H1 (cell line): ENCODE results near the gene CNDP2. TPM values are rescaled to one million over a fixed set of nuclear protein-coding genes. Genes with fewer than 3 reads are reported as not detected.

Source experiments
- KDM4A ChIP-seq: IDR thresholded peaks from one replicate; pipeline ENCODE4 v1.7.1; 2012; ENCODE audit warnings: low read depth, mild to moderate bottlenecking, moderate library complexity, low read length, inconsistent platforms; ENCODE audit not compliant: severe bottlenecking
- POLR2A ChIP-seq, 2 experiments: IDR thresholded peaks; 1 replicate in 1 of 2; 2 replicates in 1 of 2; pipeline ENCODE4 v1.6.1; 2011; ENCODE audit warnings: low read depth in 2 of 2, low read length in 2 of 2, mild to moderate bottlenecking in 2 of 2; ENCODE audit errors: control extremely low read depth in 1 of 2
- SAP30 ChIP-seq: fragments of 300-600 bp; sonication (generic); IDR thresholded peaks from 2 replicates; pipeline ENCODE4 v1.7.1; 2012; ENCODE audit warnings: low read length, moderate library complexity, mild to moderate bottlenecking, inconsistent platforms; ENCODE audit not compliant: insufficient read depth, insufficient replicate concordance
- SP2 ChIP-seq: IDR thresholded peaks from 2 replicates; pipeline ENCODE4 v1.6.1; 2012; ENCODE audit warnings: mild to moderate bottlenecking, low read length, inconsistent platforms
- TAF1 ChIP-seq: IDR thresholded peaks from 2 replicates; pipeline ENCODE4 v1.6.1; 2011; ENCODE audit warnings: mild to moderate bottlenecking, low read depth, low read length
- polyA plus RNA-seq, 7 experiments: library from polyadenylated mRNA; depleted of rRNA in 3 of 7; stranded (reverse) in 5 of 7; unstranded in 2 of 7; fragments of >200 nt in 5 of 7; fragments of 200-250 nt in 2 of 7; gene quantifications; 1 replicate in 5 of 7; 2 replicates in 1 of 7; 4 replicates in 1 of 7; pipeline versions ENCODE4 v1.2.1 to v1.2.3, GENCODE V29; 2011 to 2013; ENCODE audit warnings: missing spikeins in 2 of 7, mixed read lengths in 2 of 7
- total RNA-seq: library from RNA; stranded (reverse); fragmentation: NEBNext Ultra II Directional; extraction: Animal tissue kit (Norgen Biotek cat#: 25700); gene quantifications from 2 replicates; pipeline ENCODE4 v1.2.1, GENCODE V29; 2021

The CNDP2 gene
- total and polyA plus RNA-seq, 2 of the 8 experiments (the other 6 are each of a cell fraction or from before 2014, with no cell fraction given) = 71.8 to 243 TPM

GRCh38 chr18:74558096-74558495 is 61.9 kb downstream of the CNDP2 start (continued):
- TF ChIP-seq TAF1 (no peak), KDM4A (no peak), SAP30 (no peak), POLR2A (IDR thresholded peaks at IDR 0.05; ENCODE audit: control extremely low read depth in 1 of 2, low read depth in 2 of 2, low read length in 2 of 2) (no peak), SP2 (no peak)
